CD4-positive, alpha-beta memory T cell (primary cell): ENCODE results near the gene BCL2L2. TPM values are rescaled to one million over a fixed set of nuclear protein-coding genes. Genes with fewer than 3 reads are reported as not detected.

ENCODE experiments used
- CTCF ChIA-PET: fragments of 350-600 bp; sonication (Branson Sonifier 250); formaldehyde crosslinking; loops from one replicate; lab custom pipeline; 2021; ENCODE audit warnings: inconsistent platforms; ENCODE audit not compliant: partially characterized antibody; lab: Charles Lee
- POLR2A ChIA-PET: fragments of 350-600 bp; sonication (Branson Sonifier 250); formaldehyde crosslinking; loops from one replicate; lab custom pipeline; 2021; ENCODE audit not compliant: partially characterized antibody; lab: Charles Lee
- DNase-seq, 5 donors: peaks; one replicate each; pipeline versions ENCODE4 v3.0.0 to v3.0.0-alpha.2; 2020 to 2022; ENCODE audit warnings: mixed read lengths in 1 of 5
- H3K27ac ChIP-seq: one replicate; pipeline ENCODE4 v1.7.0; 2013; ENCODE audit warnings: low read depth, low read length
- H3K27me3 ChIP-seq: 2 replicates; pipeline ENCODE4 v1.7.0; 2013; ENCODE audit warnings: mild to moderate bottlenecking, low read length, moderate library complexity; ENCODE audit not compliant: insufficient read depth
- H3K36me3 ChIP-seq: 2 replicates; pipeline ENCODE4 v1.7.0; 2013; ENCODE audit warnings: mild to moderate bottlenecking, low read length, moderate library complexity; ENCODE audit not compliant: insufficient read depth
- H3K4me1 ChIP-seq: 2 replicates; pipeline ENCODE4 v1.7.0; 2013; ENCODE audit warnings: mild to moderate bottlenecking, low read length, moderate library complexity; ENCODE audit not compliant: insufficient read depth
- H3K4me3 ChIP-seq, 2 donors: one replicate each; pipeline ENCODE4 v1.7.0; 2013; ENCODE audit warnings: low read length in 2 of 2, mild to moderate bottlenecking in 1 of 2
- H3K9me3 ChIP-seq, 2 donors: one replicate each; pipeline ENCODE4 v1.7.0; 2013; ENCODE audit warnings: low read length in 2 of 2, control low read depth in 1 of 2; ENCODE audit not compliant: control insufficient read depth in 1 of 2
- H3K27ac Mint-ChIP-seq, 7 donors: one replicate each; pipeline ENCODE4 v1.8.0; 2020 to 2021; ENCODE audit warnings: mixed read lengths in 7 of 7, mild to moderate bottlenecking in 6 of 7, inconsistent platforms in 3 of 7, moderate library complexity in 3 of 7
- H3K27me3 Mint-ChIP-seq, 2 donors: one replicate each; pipeline ENCODE4 v1.8.0; 2020 to 2021; ENCODE audit warnings: mixed read lengths in 2 of 2
- H3K36me3 Mint-ChIP-seq, 2 donors: one replicate each; pipeline ENCODE4 v1.8.0; 2020 to 2021; ENCODE audit warnings: mixed read lengths in 2 of 2, inconsistent platforms in 1 of 2, mild to moderate bottlenecking in 1 of 2
- H3K4me1 Mint-ChIP-seq, 4 donors: one replicate each; pipeline ENCODE4 v1.8.0; 2020 to 2021; ENCODE audit warnings: mixed read lengths in 4 of 4, mild to moderate bottlenecking in 1 of 4
- H3K4me3 Mint-ChIP-seq, 8 donors: one replicate each; pipeline ENCODE4 v1.8.0; 2020 to 2021; ENCODE audit warnings: mixed read lengths in 8 of 8, mild to moderate bottlenecking in 7 of 8, moderate library complexity in 6 of 8, inconsistent platforms in 3 of 8
- H3K9me3 Mint-ChIP-seq, 8 donors: one replicate each; pipeline ENCODE4 v1.8.0; 2020 to 2021; ENCODE audit warnings: mixed read lengths in 8 of 8, mild to moderate bottlenecking in 5 of 8, inconsistent platforms in 3 of 8, moderate library complexity in 1 of 8
- intact Hi-C: fragments of 100-400 bp; cut with micrococcal nuclease; formaldehyde crosslinking; loops from one replicate; pipeline ENCODE4 v1.15.1; 2023
- polyA plus RNA-seq, 2 donors: library from polyadenylated mRNA; unstranded; fragments of 300-500 nt; fragmentation: Illumina TruSeq; gene quantifications; one replicate each; pipeline ENCODE4 v1.2.3, GENCODE V29; 2021
- total RNA-seq, 2 experiments: library from RNA; stranded (reverse); gene quantifications; one replicate each; pipeline ENCODE4 v1.2.3, GENCODE V29; 2021

The BCL2L2 gene
- total and polyA plus RNA-seq, 4 experiments from 2014 or later = 2.0 to 3.6 TPM; not detected in 2

DNA sequence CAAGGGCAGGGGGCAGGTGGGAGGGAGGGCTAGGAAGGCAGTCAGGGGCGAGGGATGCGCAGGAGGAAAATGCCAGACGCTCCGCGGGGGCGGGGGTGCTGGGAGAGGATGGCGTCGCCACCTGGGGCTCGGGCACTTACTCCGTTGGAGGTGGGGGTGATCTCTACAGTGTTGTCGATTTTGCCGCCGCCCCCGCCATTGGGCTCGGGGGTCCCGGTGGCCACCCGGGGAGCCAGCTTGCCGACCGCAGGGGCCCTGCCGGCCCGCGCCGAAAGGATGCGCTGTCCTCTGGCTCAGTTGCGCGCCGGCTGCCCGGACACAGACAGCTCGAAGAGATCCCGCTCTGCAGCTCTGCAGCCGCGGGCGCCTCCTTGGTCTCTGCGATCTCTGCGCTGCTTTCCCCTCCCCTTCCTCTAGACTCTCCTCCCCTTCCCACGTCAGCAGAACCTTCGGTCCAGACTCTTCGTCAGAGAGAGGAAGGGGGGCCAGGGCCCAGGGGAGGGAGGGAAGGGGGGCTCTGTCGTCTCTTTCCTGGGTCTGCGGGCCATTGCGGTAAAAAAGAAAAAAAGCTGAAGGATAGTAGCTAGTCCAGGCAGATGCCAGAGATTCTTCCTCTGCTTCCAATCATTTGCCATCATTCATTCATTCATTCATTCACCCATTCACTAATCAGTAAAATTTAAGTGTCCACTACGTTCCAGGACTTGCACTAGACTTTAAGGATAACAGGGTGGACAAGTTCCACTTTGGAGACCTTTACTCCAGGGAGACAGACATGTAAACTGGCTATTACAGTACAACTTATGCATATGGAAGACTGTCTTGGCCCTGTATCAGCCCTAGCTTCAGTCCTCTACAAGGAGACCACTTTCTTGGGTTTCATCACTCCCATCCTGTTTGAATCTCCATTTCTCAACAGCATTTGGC lies 46.1 kb downstream of the BCL2L2 start, which contains the start of gene SLC22A17:
Gene SLC22A17, minus strand, starts transcription at position 382 of the 927 bp plus-strand sequence.
- intact Hi-C loops = loop anchor here (1.0 kb wide), 1 partner anchor 31 kb away; the partner anchor contains the start of gene PABPN1
- no peaks in the 10 kb centered on the region for H3K9me3 Mint-ChIP-seq
- Histone ChIP-seq H3K4me1 (peaks cover 7% of the 10 kb centered on the region), H3K27me3 (peaks cover 4% of the 10 kb centered on the region), H3K4me3 (peak within 1 kb of the TSS; percentile 51 to 56), H3K27ac (no peak within 1 kb of the TSS), H3K36me3 (no peaks in the 10 kb centered on the region), H3K9me3 (no peaks in the 10 kb centered on the region)
- H3K4me3 Mint-ChIP-seq = peak within 1 kb of the TSS; percentile 80 to 91 (median 86)
- no peaks in the 10 kb centered on the region for H3K36me3 Mint-ChIP-seq
- ChIA-PET POLR2A (interaction anchor here (0.6 to 1.8 kb wide), 4 partner anchors 32 to 258 kb away, joined by 3 to 7 read pairs (median 3); partner anchors contain the start of genes ACIN1, C14orf119, HOMEZ and PABPN1), CTCF (interaction anchor here (0.9 to 2.0 kb wide), 3 partner anchors 20 to 28 kb away, joined by 3 to 8 read pairs (median 4); no protein-coding TSS in a partner anchor)
- peak; percentile 48 to 69 (median 50) for DNase-seq
- peaks cover 34 to 48% of the 10 kb centered on the region in 2 donors for H3K27me3 Mint-ChIP-seq
- peak within 1 kb of the TSS in 5 of 7 donors; percentile 45 to 86 (median 74) for H3K27ac Mint-ChIP-seq
- H3K4me1 Mint-ChIP-seq = peaks cover 8 to 24% (median 15%) of the 10 kb centered on the region in 4 donors

DNA sequence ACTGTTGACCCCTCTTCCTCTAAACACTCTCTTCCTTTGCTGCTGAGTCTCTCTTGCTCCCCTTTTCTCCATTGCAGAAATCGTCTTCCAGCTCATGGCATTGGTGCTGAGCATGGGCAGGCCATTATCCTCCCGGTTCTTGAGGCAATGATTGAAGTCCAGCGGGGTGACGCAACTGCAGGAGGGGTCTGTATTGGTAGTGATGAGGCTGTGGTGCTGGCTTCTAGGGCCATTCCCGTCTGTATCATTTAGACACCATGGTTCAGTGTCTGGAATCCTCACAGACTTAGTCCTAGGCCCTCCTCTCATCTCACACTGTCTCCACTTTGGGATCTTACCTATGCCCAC lies 46.8 kb downstream of the BCL2L2 start:
- Mint-ChIP-seq H3K36me3 (no peaks in the 10 kb centered on the region), H3K27ac (peak overlapping the region in 4 of 7 donors; percentile 13 to 86 (median 50)), H3K27me3 (peaks cover 34 to 46% of the 10 kb centered on the region in 2 donors), H3K4me3 (peak overlapping the region; percentile 80 to 91 (median 86)), H3K4me1 (peaks cover 8 to 24% (median 15%) of the 10 kb centered on the region in 4 donors), H3K9me3 (no peaks in the 10 kb centered on the region)
- intact Hi-C loops = no loop called here
- Histone ChIP-seq H3K9me3 (no peaks in the 10 kb centered on the region), H3K36me3 (no peaks in the 10 kb centered on the region), H3K27ac (no peak overlapping the region), H3K4me1 (peaks cover 7% of the 10 kb centered on the region), H3K4me3 (no peak overlapping the region), H3K27me3 (peaks cover 4% of the 10 kb centered on the region)
- DNase-seq = no peak
- ChIA-PET CTCF (interaction anchor here (0.8 to 2.0 kb wide), 4 partner anchors 20 to 27 kb away, joined by 3 to 8 read pairs (median 4); no protein-coding TSS in a partner anchor), POLR2A (interaction anchor here (1.0 to 1.8 kb wide), 4 partner anchors 33 to 277 kb away, joined by 3 to 7 read pairs (median 3); partner anchors contain the start of genes ACIN1, C14orf119, HOMEZ and PABPN1)

DNA sequence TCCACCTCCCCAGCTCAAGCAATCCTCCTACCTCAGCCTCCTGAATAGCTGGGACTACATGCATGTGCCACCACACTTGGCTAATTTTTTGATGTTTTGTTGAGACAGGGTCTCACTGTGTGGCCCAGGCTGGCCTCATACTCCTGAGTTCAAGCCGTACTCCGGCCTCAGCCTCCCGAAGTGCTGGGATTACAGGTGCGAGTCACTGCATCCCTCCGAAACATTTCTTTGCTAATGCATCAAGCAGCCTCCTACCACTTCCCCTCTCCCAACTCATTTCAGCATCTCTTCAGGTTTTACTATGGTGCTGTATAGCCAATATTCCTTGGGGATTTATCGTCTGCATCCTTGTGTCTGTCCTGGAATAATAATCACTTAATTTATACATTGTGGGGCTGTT lies 48.4 kb downstream of the BCL2L2 start:
- Mint-ChIP-seq H3K4me3 (no peak overlapping the region), H3K4me1 (peaks cover 8 to 24% (median 15%) of the 10 kb centered on the region in 4 donors), H3K27me3 (peaks cover 34 to 43% of the 10 kb centered on the region in 2 donors), H3K9me3 (no peaks in the 10 kb centered on the region), H3K36me3 (no peaks in the 10 kb centered on the region), H3K27ac (peak overlapping the region in 1 of 7 donors; percentile 53)
- no peak overlapping the region for H3K27ac ChIP-seq
- H3K4me3 ChIP-seq = no peak overlapping the region
- H3K9me3 ChIP-seq = no peaks in the 10 kb centered on the region
- peaks cover 7% of the 10 kb centered on the region for H3K4me1 ChIP-seq
- H3K27me3 ChIP-seq = peaks cover 4% of the 10 kb centered on the region
- no peak for DNase-seq
- no peaks in the 10 kb centered on the region for H3K36me3 ChIP-seq
- intact Hi-C loops = no loop called here
- ChIA-PET CTCF (no interaction called here), POLR2A (interaction anchor here (0.7 kb wide), 1 partner anchor 52 kb away, joined by 3 read pairs; the partner anchor contains the start of gene PPP1R3E)

DNA sequence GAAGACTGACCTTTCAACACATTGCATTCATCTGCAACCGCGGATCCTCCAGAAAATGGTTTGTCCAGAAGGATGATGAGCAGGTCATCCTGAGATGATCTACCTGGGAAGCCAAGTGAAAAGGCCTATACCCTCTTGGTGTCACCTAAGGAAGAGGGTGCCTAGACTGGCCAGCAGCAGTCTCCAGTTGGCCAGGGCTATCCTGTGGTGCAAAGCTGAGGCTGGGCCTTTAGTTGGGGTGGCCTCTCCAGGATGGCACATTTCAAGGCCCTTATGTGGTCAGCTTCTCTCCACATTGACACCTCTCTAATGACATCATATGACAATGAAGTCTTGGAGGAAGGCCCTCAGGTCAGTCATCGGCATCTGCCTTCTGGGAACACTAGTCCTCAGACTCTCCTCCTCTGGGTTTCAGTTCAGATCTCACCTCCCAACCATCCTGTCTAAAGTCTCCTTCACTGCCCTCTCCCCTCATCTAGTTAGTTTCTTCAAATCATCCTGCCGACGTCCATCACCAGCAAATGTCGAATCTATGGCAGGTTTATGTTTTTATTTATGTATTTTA lies 49.3 kb downstream of the BCL2L2 start:
- H3K4me3 Mint-ChIP-seq = no peak overlapping the region
- intact Hi-C loops = no loop called here

DNA sequence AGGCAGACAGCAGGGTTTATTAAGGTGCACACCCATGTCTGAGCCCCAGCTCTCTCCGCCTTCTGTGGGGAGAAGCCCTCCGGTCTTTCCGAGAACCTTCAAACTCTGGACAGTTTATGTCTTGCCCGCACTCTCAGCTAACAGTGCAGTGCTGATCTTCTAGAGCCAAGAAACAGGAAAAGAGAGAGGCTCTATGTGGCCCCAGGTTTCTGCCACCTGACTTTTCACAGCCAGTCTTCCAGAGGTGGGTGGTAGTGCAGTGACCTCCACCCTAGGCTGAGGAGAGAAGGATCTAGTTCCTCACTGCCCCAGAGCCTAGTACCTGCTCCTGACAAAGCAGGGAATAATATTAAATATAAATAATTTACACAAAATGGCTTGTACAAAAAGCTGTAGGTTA lies 50.0 kb downstream of the BCL2L2 start:
- peaks cover 4% of the 10 kb centered on the region for H3K4me1 ChIP-seq

More for the DNA sequence above, 49.3 kb downstream of the BCL2L2 start:
- no peaks in the 10 kb centered on the region for H3K9me3 ChIP-seq
- ChIA-PET POLR2A (no interaction called here), CTCF (no interaction called here)
- DNase-seq = no peak
- H3K4me1 ChIP-seq = peaks cover 7% of the 10 kb centered on the region
- no peak overlapping the region for H3K4me3 ChIP-seq
- H3K36me3 ChIP-seq = no peaks in the 10 kb centered on the region
- peaks cover 4% of the 10 kb centered on the region for H3K27me3 ChIP-seq
- H3K27ac Mint-ChIP-seq = no peak overlapping the region
- peaks cover 8 to 20% (median 12%) of the 10 kb centered on the region in 4 donors for H3K4me1 Mint-ChIP-seq
- no peaks in the 10 kb centered on the region for H3K9me3 Mint-ChIP-seq
- no peaks in the 10 kb centered on the region for H3K36me3 Mint-ChIP-seq
- peaks cover 31 to 36% of the 10 kb centered on the region in 2 donors for H3K27me3 Mint-ChIP-seq
- H3K27ac ChIP-seq = no peak overlapping the region

DNA sequence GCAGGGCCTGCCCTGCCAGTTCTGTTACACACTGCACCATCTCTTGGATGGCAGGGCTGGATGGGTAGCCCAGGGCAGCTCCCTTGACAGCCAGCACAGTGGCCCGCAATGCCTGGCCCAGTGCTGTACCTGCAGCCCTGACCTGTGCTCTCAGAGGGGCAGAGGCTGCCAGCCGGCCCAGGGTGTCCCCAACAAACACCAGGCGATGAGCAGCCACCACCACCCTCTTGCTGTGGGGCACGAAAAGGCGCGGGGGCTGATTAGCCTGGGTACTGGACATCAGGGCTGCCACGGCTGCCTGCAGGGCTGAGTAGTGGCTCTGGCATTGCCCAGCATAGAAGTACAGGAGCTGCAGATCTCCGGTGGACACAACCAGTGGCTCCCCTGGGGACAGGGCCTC lies 50.6 kb downstream of the BCL2L2 start:
- H3K9me3 ChIP-seq = no peaks in the 10 kb centered on the region
- CTCF ChIA-PET = interaction anchor here (1.1 kb wide), 1 partner anchor 31 kb away, joined by 3 read pairs; no protein-coding TSS in a partner anchor
- no peaks in the 10 kb centered on the region for H3K36me3 Mint-ChIP-seq
- POLR2A ChIA-PET = no interaction called here
- intact Hi-C loops = no loop called here
- no peak overlapping the region for H3K27ac ChIP-seq
- DNase-seq = no peak
- peaks cover 4% of the 10 kb centered on the region for H3K27me3 ChIP-seq
- no peaks in the 10 kb centered on the region for H3K36me3 ChIP-seq
- no peak overlapping the region for H3K4me3 ChIP-seq
- no peaks in the 10 kb centered on the region for H3K4me1 ChIP-seq
- H3K4me1 Mint-ChIP-seq = peaks cover 4 to 13% (median 7%) of the 10 kb centered on the region in 4 donors
- peaks cover 27 to 35% of the 10 kb centered on the region in 2 donors for H3K27me3 Mint-ChIP-seq
- no peak overlapping the region for H3K4me3 Mint-ChIP-seq
- H3K9me3 Mint-ChIP-seq = no peaks in the 10 kb centered on the region
- H3K27ac Mint-ChIP-seq = no peak overlapping the region

More for the DNA sequence above, 50.0 kb downstream of the BCL2L2 start:
- no peak overlapping the region for H3K27ac Mint-ChIP-seq
- H3K27me3 ChIP-seq = peaks cover 4% of the 10 kb centered on the region
- no peaks in the 10 kb centered on the region for H3K9me3 Mint-ChIP-seq
- no peaks in the 10 kb centered on the region for H3K36me3 ChIP-seq
- H3K36me3 Mint-ChIP-seq = no peaks in the 10 kb centered on the region
- DNase-seq = no peak
- CTCF ChIA-PET = no interaction called here
- POLR2A ChIA-PET = no interaction called here
- peaks cover 27 to 35% of the 10 kb centered on the region in 2 donors for H3K27me3 Mint-ChIP-seq
- H3K4me3 ChIP-seq = no peak overlapping the region
- no peak overlapping the region for H3K27ac ChIP-seq
- H3K9me3 ChIP-seq = no peaks in the 10 kb centered on the region
- no peak overlapping the region for H3K4me3 Mint-ChIP-seq
- intact Hi-C loops = no loop called here
- peaks cover 4 to 13% (median 7%) of the 10 kb centered on the region in 4 donors for H3K4me1 Mint-ChIP-seq
